ENCODE data around the gene SLC10A1.
"Not testable (repeated sequence)": the region's sequence is repeated elsewhere in the genome, so short reads cannot be mapped to it uniquely, and the experiment has no call there.

Gene SLC10A1

GRCh38 chr14:69796797-69797500, at the start of gene SLC10A1:
Gene SLC10A1 (minus strand): TSS chr14:69797241. CDS start chr14:69797155, 86 bp downstream.
- no peak for DNase-seq (ENCODE audit: low read depth)

- DNase-seq (ENCODE audit: low read depth), result no peak
Measured at GRCh38 chr14:69845787-69846186, 48.7 kb upstream of the SLC10A1 start.

GRCh38 chr14:69845050-69845581, 48.1 kb upstream of the SLC10A1 start:
- DNase-seq (ENCODE audit: low read depth), result no peak

- no peak for DNase-seq (ENCODE audit: low read depth)
Measured at GRCh38 chr14:69844171-69844570, 47.1 kb upstream of the SLC10A1 start.

- no peak for DNase-seq (ENCODE audit: low read depth)
Measured at GRCh38 chr14:69842686-69843420, 45.8 kb upstream of the SLC10A1 start.

GRCh38 chr14:69841656-69842055, 44.6 kb upstream of the SLC10A1 start:
- no peak for DNase-seq (ENCODE audit: low read depth)

GRCh38 chr14:69839661-69840060, 42.6 kb upstream of the SLC10A1 start:
- no peak for DNase-seq (ENCODE audit: low read depth)

GRCh38 chr14:69838881-69839416, 41.9 kb upstream of the SLC10A1 start:
- DNase-seq (ENCODE audit: low read depth), result no peak

GRCh38 chr14:69828879-69829278, 31.8 kb upstream of the SLC10A1 start:
- DNase-seq (ENCODE audit: low read depth), result no peak

GRCh38 chr14:69828354-69828753, 31.3 kb upstream of the SLC10A1 start:
- DNase-seq (ENCODE audit: low read depth), result no peak

- no peak for DNase-seq (ENCODE audit: low read depth)
Measured at GRCh38 chr14:69827560-69827959, 30.5 kb upstream of the SLC10A1 start.

- DNase-seq (ENCODE audit: low read depth), result no peak
Measured at GRCh38 chr14:69822456-69822855, 25.4 kb upstream of the SLC10A1 start.

- DNase-seq (ENCODE audit: low read depth), result no peak
Measured at GRCh38 chr14:69820991-69821390, 23.9 kb upstream of the SLC10A1 start.

GRCh38 chr14:69819607-69820006, 22.6 kb upstream of the SLC10A1 start:
- no peak for DNase-seq (ENCODE audit: low read depth)

GRCh38 chr14:69818758-69819191, 21.7 kb upstream of the SLC10A1 start:
- DNase-seq (ENCODE audit: low read depth), result peak; percentile 24

GRCh38 chr14:69816216-69816615, 19.2 kb upstream of the SLC10A1 start:
- no peak for DNase-seq (ENCODE audit: low read depth)

- DNase-seq (ENCODE audit: low read depth), result no peak
Measured at GRCh38 chr14:69815556-69815955, 18.5 kb upstream of the SLC10A1 start.

GRCh38 chr14:69814397-69814796, 17.4 kb upstream of the SLC10A1 start:
- no peak for DNase-seq (ENCODE audit: low read depth)

GRCh38 chr14:69813346-69813745, 16.3 kb upstream of the SLC10A1 start:
- not testable (repeated sequence) for DNase-seq (ENCODE audit: low read depth)

- DNase-seq (ENCODE audit: low read depth), result no peak
Measured at GRCh38 chr14:69812711-69813110, 15.7 kb upstream of the SLC10A1 start.

GRCh38 chr14:69811868-69812252, 14.8 kb upstream of the SLC10A1 start:
- no peak for DNase-seq (ENCODE audit: low read depth)

GRCh38 chr14:69811227-69811867, 14.3 kb upstream of the SLC10A1 start:
- DNase-seq (ENCODE audit: low read depth), result no peak
